ENCODE measurements around the gene PRKCB. TPM values are rescaled to one million over a fixed set of nuclear protein-coding genes. Genes with fewer than 3 reads are reported as not detected.

PRKCB gene
- total RNA-seq, 2 experiments from 2014 or later: 21.0 to 51.6 TPM

DNA sequence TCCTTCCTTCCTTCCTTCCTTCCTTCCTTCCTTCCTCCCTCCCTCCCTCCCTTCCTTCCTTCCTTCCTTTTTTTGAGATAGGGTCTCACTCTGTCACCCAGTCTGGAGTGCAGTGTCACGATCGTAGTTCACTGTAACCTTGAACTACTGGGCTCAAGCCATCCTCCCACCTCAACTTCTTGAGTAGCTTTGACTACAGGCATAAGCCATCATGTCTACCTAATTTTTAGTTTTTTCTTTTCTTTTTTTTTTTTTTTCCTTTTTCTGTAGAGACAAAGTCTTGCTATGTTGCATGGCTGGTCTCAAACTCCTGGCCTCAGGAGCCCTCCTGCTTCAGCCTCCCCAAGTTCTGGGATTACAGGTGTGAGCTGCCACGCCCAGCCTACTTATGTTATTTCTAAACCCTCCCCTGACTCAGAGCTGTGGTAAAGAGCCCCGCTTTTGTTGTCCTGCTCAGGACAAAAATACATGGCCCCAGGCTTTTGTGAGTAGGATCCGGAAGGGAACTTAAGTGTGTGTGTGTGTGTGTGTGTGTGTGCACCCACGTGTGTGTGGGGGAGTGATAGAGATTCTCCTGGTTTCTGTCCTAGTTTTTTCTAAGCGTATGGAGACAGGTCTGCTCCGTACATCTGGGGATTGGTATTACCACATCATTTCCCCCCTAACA is 67.1 kb downstream of the PRKCB start:
- Histone ChIP-seq H4K20me1 (ENCODE audit: insufficient read depth, low read length) (no peaks in the 10 kb centered on the region), H3K27ac (ENCODE audit: low read depth, low read length, poor library complexity, severe bottlenecking) (no peak overlapping the region), H3K9me2 (ENCODE audit: insufficient read depth, low read length) (no peaks in the 10 kb centered on the region), H3K4me1 (ENCODE audit: insufficient read depth, low read length, poor library complexity, severe bottlenecking) (no peaks in the 10 kb centered on the region), H2AFZ (ENCODE audit: low read length) (no peak overlapping the region), H3K36me3 (ENCODE audit: insufficient read depth, low read length) (no peaks in the 10 kb centered on the region), H3K4me2 (ENCODE audit: low read length) (no peak overlapping the region), H3K4me3 (ENCODE audit: low read depth, low read length, poor library complexity, severe bottlenecking) (no peak overlapping the region), H3K9me3 (ENCODE audit: low read length) (no peaks in the 10 kb centered on the region), H3K79me2 (ENCODE audit: insufficient read depth, low read depth, low read length) (no peaks in the 10 kb centered on the region)
- no TSS peak for BruUV-seq (replicated peaks)
- ChIA-PET CTCF (ENCODE audit: unreplicated experiment) (interaction anchor here (0.6 kb wide), 1 partner anchor 96 kb away, joined by 4 read pairs; no protein-coding TSS in a partner anchor), POLR2A (interaction anchor here (0.7 to 0.9 kb wide), 3 partner anchors 26 to 203 kb away, joined by 3 read pairs; no protein-coding TSS in a partner anchor)
- no peak for TF ChIP-seq EZH2phosphoT487 (IDR thresholded peaks at IDR 0.05; ENCODE audit: borderline replicate concordance, low read depth, low read length)
- TF ChIP-seq, protein P1, sequence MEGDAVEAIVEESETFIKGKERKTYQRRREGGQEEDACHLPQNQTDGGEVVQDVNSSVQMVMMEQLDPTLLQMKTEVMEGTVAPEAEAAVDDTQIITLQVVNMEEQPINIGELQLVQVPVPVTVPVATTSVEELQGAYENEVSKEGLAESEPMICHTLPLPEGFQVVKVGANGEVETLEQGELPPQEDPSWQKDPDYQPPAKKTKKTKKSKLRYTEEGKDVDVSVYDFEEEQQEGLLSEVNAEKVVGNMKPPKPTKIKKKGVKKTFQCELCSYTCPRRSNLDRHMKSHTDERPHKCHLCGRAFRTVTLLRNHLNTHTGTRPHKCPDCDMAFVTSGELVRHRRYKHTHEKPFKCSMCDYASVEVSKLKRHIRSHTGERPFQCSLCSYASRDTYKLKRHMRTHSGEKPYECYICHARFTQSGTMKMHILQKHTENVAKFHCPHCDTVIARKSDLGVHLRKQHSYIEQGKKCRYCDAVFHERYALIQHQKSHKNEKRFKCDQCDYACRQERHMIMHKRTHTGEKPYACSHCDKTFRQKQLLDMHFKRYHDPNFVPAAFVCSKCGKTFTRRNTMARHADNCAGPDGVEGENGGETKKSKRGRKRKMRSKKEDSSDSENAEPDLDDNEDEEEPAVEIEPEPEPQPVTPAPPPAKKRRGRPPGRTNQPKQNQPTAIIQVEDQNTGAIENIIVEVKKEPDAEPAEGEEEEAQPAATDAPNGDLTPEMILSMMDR (conservative IDR thresholded peaks at IDR 0.05; ENCODE audit: low read length): no peak
- intact Hi-C loops (cut with micrococcal nuclease; ENCODE audit: unreplicated experiment): no loop called here
- no peak for DNase-seq (ENCODE audit: low spot score)

DNA sequence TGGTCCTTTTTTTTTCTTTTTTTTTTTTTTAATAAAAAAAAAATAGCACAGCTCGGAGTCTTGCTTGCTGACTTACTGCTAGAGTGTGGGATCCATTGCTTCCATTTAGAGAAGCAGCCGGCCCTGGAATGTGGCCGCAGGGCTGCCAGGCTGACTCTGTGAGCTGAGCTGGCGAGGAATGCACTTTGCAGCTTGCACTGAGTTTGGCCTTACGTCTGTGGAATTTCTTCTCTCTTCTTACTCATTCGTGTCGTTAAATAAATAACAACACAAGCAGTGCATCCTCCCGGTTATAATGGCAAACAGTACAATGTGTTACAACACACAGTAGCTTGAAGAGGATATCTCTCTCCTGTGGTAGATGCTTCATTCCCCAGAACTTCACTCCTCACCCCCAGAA is 69.2 kb downstream of the PRKCB start:
- H3K4me2 ChIP-seq (ENCODE audit: low read length): no peak overlapping the region
- ChIA-PET CTCF (ENCODE audit: unreplicated experiment) (no interaction called here), POLR2A (interaction anchor here (0.5 to 1.3 kb wide), 2 partner anchors 9 to 11 kb away, joined by 3 to 4 read pairs; no protein-coding TSS in a partner anchor)
- no peaks in the 10 kb centered on the region for H3K79me2 ChIP-seq (ENCODE audit: insufficient read depth, low read depth, low read length)
- DNase-seq (ENCODE audit: low spot score): no peak
- no peaks in the 10 kb centered on the region for H3K4me1 ChIP-seq (ENCODE audit: insufficient read depth, low read length, poor library complexity, severe bottlenecking)
- intact Hi-C loops (cut with micrococcal nuclease; ENCODE audit: unreplicated experiment): no loop called here
- no peak overlapping the region for H2AFZ ChIP-seq (ENCODE audit: low read length)
- H3K36me3 ChIP-seq (ENCODE audit: insufficient read depth, low read length): no peaks in the 10 kb centered on the region
- no peaks in the 10 kb centered on the region for H3K9me3 ChIP-seq (ENCODE audit: low read length)
- no peaks in the 10 kb centered on the region for H4K20me1 ChIP-seq (ENCODE audit: insufficient read depth, low read length)
- TF ChIP-seq, protein P1 (conservative IDR thresholded peaks at IDR 0.05; ENCODE audit: low read length): no peak
- no peak for TF ChIP-seq EZH2phosphoT487 (IDR thresholded peaks at IDR 0.05; ENCODE audit: borderline replicate concordance, low read depth, low read length)
- no peaks in the 10 kb centered on the region for H3K9me2 ChIP-seq (ENCODE audit: insufficient read depth, low read length)
- no peak overlapping the region for H3K4me3 ChIP-seq (ENCODE audit: low read depth, low read length, poor library complexity, severe bottlenecking)
- no peak overlapping the region for H3K27ac ChIP-seq (ENCODE audit: low read depth, low read length, poor library complexity, severe bottlenecking)
- no TSS peak for BruUV-seq (replicated peaks)

DNA sequence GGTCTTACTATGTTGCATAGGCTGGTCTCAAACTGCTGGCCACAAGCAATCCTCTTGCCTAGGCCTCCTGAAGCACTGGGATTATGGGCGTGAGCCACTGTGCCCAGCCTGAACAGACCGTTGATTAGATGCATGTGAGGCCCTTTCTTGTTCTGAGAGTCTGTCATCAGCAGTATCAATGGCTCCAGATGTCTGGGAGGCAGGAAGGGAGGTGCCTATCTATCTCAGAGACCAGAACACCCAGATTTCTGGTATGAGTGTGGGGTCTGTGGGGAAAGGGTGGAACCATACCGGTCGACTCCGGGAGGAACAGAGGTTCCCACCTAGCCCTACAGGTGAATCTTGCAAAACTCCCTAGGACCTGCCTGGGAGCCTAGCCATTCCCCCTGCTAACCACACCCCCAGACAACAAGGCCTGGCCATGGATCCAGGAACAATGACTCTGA is 71.7 kb downstream of the PRKCB start:
- CTCF ChIA-PET (ENCODE audit: unreplicated experiment): no interaction called here
- DNase-seq (ENCODE audit: low spot score): no peak
- H3K36me3 ChIP-seq (ENCODE audit: insufficient read depth, low read length): no peaks in the 10 kb centered on the region
- no peaks in the 10 kb centered on the region for H4K20me1 ChIP-seq (ENCODE audit: insufficient read depth, low read length)
- intact Hi-C loops (cut with micrococcal nuclease; ENCODE audit: unreplicated experiment): no loop called here
- H3K27ac ChIP-seq (ENCODE audit: low read depth, low read length, poor library complexity, severe bottlenecking): no peak overlapping the region
- H3K4me3 ChIP-seq (ENCODE audit: low read depth, low read length, poor library complexity, severe bottlenecking): no peak overlapping the region
- H3K4me1 ChIP-seq (ENCODE audit: insufficient read depth, low read length, poor library complexity, severe bottlenecking): no peaks in the 10 kb centered on the region
- H2AFZ ChIP-seq (ENCODE audit: low read length): no peak overlapping the region
- TF ChIP-seq EZH2phosphoT487 (IDR thresholded peaks at IDR 0.05; ENCODE audit: borderline replicate concordance, low read depth, low read length): no peak
- TF ChIP-seq, protein P1 (conservative IDR thresholded peaks at IDR 0.05; ENCODE audit: low read length): no peak
- H3K79me2 ChIP-seq (ENCODE audit: insufficient read depth, low read depth, low read length): no peaks in the 10 kb centered on the region
- H3K9me2 ChIP-seq (ENCODE audit: insufficient read depth, low read length): no peaks in the 10 kb centered on the region
- POLR2A ChIA-PET: no interaction called here
- no peak overlapping the region for H3K4me2 ChIP-seq (ENCODE audit: low read length)
- no TSS peak for BruUV-seq (replicated peaks)
- no peaks in the 10 kb centered on the region for H3K9me3 ChIP-seq (ENCODE audit: low read length)

Measured in OCI-LY7 (cell line).